Uterus (tissue), 2 donors: ENCODE measurements around the gene ASPSCR1.

Source experiments
- CTCF ChIP-seq, 4 experiments: fragments of 200-600 bp in 2 of 4; fragments of 450-650 bp in 2 of 4; sonication (generic) in 2 of 4; IDR thresholded peaks; one replicate each; pipeline ENCODE4 v1.5.1; 2016 to 2019; ENCODE audit warnings: antibody characterized with exemption in 4 of 4, mild to moderate bottlenecking in 2 of 4, moderate library complexity in 1 of 4
- POLR2A ChIP-seq, 2 donors: fragments of 450-650 bp; IDR thresholded peaks; one replicate each; pipeline ENCODE4 v1.6.1; 2016; ENCODE audit warnings: antibody characterized with exemption in 2 of 2, mild to moderate bottlenecking in 1 of 2, moderate library complexity in 1 of 2

DNA sequence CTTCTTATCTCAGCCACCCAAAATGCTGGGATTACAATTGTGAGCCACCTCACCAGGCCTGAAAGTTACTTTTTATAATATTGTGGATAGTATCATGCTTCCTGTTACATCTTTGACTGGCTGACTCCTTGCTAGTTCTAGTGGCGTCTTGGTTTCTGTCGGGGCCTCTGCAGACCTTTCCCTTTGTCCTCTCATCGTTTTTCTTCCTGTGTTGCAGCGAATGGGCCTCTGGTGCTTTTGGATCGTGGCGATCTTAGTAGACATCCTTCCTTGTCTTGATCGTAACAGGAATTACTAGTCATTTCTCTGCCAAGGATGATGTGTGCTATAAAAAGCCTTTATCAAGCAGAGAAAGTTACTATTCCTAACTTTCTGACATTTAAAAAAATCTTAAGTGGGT lies 20.8 kb downstream of the ASPSCR1 start:
- TF ChIP-seq CTCF (IDR thresholded peaks at IDR 0.05), result no peak
- TF ChIP-seq POLR2A (IDR thresholded peaks at IDR 0.05), result no peak
